CD4-positive, alpha-beta T cell (primary cell): Measurements from ENCODE around the gene LONP1. TPM values are rescaled to one million over a fixed set of nuclear protein-coding genes. Genes with fewer than 3 reads are reported as not detected.
A peak's percentile ranks its signal among the peaks of the same experiment; 100 is the strongest.

ENCODE experiments used
- ATAC-seq: fragments of 200-7000 bp; cut with Tn5 transposase; one replicate; pipeline ENCODE4 v1.10.0; 2022; ENCODE audit warnings: mild to moderate bottlenecking; ENCODE audit not compliant: poor library complexity
- CTCF ChIA-PET: fragments of 350-600 bp; sonication (Branson Sonifier 250); formaldehyde crosslinking; loops from one replicate; lab custom pipeline; 2021; ENCODE audit warnings: antibody characterized with exemption, inconsistent platforms; lab: Charles Lee
- POLR2A ChIA-PET: fragments of 350-600 bp; sonication (Branson Sonifier 250); formaldehyde crosslinking; loops from one replicate; lab custom pipeline; 2021; ENCODE audit warnings: antibody characterized with exemption, inconsistent platforms; lab: Charles Lee
- DNase-seq, 14 experiments: peaks; one replicate each; pipeline ENCODE4 v3.0.0-alpha.2; 2013 to 2020; ENCODE audit warnings: mixed read lengths in 2 of 14
- H3K27ac ChIP-seq, 2 donors: one replicate each; pipeline versions ENCODE4 v1.5.1 to v1.7.0; 2013; ENCODE audit warnings: low read length in 2 of 2, low read depth in 1 of 2, mild to moderate bottlenecking in 1 of 2
- H3K27me3 ChIP-seq, 2 experiments: 1 replicate in 1 of 2; 2 replicates in 1 of 2; pipeline versions ENCODE4 v1.6.1 to v1.7.0; 2013; ENCODE audit warnings: low read length in 2 of 2, control low read depth in 1 of 2, mild to moderate bottlenecking in 1 of 2, moderate library complexity in 1 of 2; ENCODE audit not compliant: insufficient read depth in 2 of 2, control insufficient read depth in 1 of 2
- H3K36me3 ChIP-seq: one replicate; pipeline ENCODE4 v1.6.1; 2013; ENCODE audit warnings: low read length, control low read depth; ENCODE audit not compliant: insufficient read depth
- H3K4me1 ChIP-seq: one replicate; pipeline ENCODE4 v1.6.1; 2013; ENCODE audit warnings: low read length, control low read depth; ENCODE audit not compliant: insufficient read depth
- H3K4me3 ChIP-seq: one replicate; pipeline ENCODE4 v1.5.1; 2013; ENCODE audit warnings: mild to moderate bottlenecking, low read length, moderate library complexity
- H3K9me3 ChIP-seq, 2 experiments: 1 replicate in 1 of 2; 2 replicates in 1 of 2; pipeline versions ENCODE4 v1.6.1 to v1.7.0; 2013; ENCODE audit warnings: low read length in 2 of 2, mild to moderate bottlenecking in 2 of 2, control low read depth in 1 of 2, moderate library complexity in 1 of 2; ENCODE audit not compliant: control insufficient read depth in 1 of 2, insufficient read depth in 1 of 2
- H3K27ac Mint-ChIP-seq: one replicate; pipeline ENCODE4 v1.8.0; 2020; ENCODE audit warnings: mixed read lengths
- H3K27me3 Mint-ChIP-seq: one replicate; pipeline ENCODE4 v1.8.0; 2021; ENCODE audit warnings: mixed read lengths
- H3K36me3 Mint-ChIP-seq: one replicate; pipeline ENCODE4 v1.8.0; 2021; ENCODE audit warnings: low read depth, mixed read lengths
- H3K4me1 Mint-ChIP-seq: one replicate; pipeline ENCODE4 v1.8.0; 2021; ENCODE audit warnings: low read depth, mixed read lengths
- H3K4me3 Mint-ChIP-seq: one replicate; pipeline ENCODE4 v1.8.0; 2020; ENCODE audit warnings: mild to moderate bottlenecking, mixed read lengths
- H3K9me3 Mint-ChIP-seq: one replicate; pipeline ENCODE4 v1.8.0; 2020; ENCODE audit warnings: mixed read lengths
- intact Hi-C, 2 experiments: fragments of 100-400 bp; cut with DNase I in 1 of 2; cut with micrococcal nuclease in 1 of 2; formaldehyde crosslinking; loops; one replicate each; pipeline versions ENCODE4 v1.15.1 to v1.9.0; 2023 to 2025; cut with DNase I, micrococcal nuclease
- total RNA-seq, 174 experiments: library from RNA in 2 of 174; stranded (reverse) in 2 of 174; gene quantifications; one replicate each; pipeline ENCODE4 v1.2.3 and lab custom pipeline; 2021 to 2026
- TF ChIP-seq, protein P1 (sequence below): fragments of 200-600 bp; IDR thresholded peaks from one replicate; pipeline ENCODE4 v1.8.0; 2022; ENCODE audit warnings: antibody characterized with exemption, mild to moderate bottlenecking

LONP1 gene
- total RNA-seq, 2 experiments from 2014 or later = 88.7 to 91.0 TPM

DNA sequence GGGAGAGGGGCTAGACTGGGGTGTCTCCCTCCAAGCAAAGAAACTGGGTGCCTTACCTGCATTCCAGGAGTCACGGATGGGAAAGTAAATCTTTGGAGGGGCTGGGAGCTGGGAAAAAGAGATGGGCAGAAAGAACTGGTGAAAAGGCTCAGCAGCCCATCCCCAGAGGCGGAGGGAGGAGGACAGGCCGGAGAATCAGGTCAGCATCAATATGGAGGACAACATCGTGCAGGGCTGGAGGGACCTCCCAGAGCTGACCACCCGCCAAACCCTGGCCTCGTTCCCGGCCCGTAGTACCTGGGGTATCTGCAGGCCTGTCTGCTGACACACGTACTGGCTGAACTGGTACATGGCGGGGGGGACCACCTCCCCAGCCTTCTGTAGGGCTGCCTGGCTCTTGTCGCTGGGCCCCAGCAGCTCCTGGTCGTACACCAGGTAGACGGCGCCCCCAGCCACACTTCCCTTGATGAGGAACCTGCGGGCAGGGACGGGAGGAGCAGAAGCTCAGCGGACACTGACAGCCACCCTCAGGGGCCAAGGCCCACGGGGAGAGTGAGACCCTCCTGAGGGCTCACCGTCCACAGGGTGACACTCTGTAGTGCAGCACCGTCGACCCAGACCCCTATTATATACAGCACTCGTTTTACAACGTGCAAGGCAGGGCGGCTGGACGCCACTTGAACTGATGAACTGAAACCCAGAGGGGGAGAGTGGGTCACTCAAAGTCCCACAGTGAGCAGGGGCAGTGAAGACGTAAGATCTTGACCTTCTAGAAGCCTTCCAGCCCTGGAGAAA lies 40.5 kb downstream of the LONP1 start:
- Mint-ChIP-seq H3K27ac (peak overlapping the region; percentile 95), H3K36me3 (peaks cover 10% of the 10 kb centered on the region), H3K4me1 (peaks cover 30% of the 10 kb centered on the region), H3K27me3 (no peaks in the 10 kb centered on the region), H3K4me3 (peak overlapping the region; percentile 99), H3K9me3 (no peaks in the 10 kb centered on the region)
- intact Hi-C loops = loop anchor here (1.0 to 10.0 kb wide), 7 partner anchors 41 to 885 kb away; partner anchors contain the start of genes CATSPERD (in 2 of the 2), LONP1 (in 2 of the 2), CLPP (in 1 of the 2) and FEM1A (in 1 of the 2)
- POLR2A ChIA-PET = interaction anchor here (1.6 to 2.0 kb wide), 3 partner anchors 11 to 57 kb away, joined by 6 to 11 read pairs (median 8); partner anchors contain the start of genes CATSPERD, LONP1, RPL36 and SAFB
- CTCF ChIA-PET = no interaction called here
- Histone ChIP-seq H3K36me3 (peaks cover 3% of the 10 kb centered on the region), H3K4me1 (peaks cover 24% of the 10 kb centered on the region), H3K9me3 (no peaks in the 10 kb centered on the region), H3K4me3 (peak overlapping the region; percentile 100), H3K27ac (peak overlapping the region; percentile 89 to 100), H3K27me3 (no peaks in the 10 kb centered on the region)
- DNase-seq = peak in 1 of 14 experiments; percentile 52
- TF ChIP-seq, protein P1, sequence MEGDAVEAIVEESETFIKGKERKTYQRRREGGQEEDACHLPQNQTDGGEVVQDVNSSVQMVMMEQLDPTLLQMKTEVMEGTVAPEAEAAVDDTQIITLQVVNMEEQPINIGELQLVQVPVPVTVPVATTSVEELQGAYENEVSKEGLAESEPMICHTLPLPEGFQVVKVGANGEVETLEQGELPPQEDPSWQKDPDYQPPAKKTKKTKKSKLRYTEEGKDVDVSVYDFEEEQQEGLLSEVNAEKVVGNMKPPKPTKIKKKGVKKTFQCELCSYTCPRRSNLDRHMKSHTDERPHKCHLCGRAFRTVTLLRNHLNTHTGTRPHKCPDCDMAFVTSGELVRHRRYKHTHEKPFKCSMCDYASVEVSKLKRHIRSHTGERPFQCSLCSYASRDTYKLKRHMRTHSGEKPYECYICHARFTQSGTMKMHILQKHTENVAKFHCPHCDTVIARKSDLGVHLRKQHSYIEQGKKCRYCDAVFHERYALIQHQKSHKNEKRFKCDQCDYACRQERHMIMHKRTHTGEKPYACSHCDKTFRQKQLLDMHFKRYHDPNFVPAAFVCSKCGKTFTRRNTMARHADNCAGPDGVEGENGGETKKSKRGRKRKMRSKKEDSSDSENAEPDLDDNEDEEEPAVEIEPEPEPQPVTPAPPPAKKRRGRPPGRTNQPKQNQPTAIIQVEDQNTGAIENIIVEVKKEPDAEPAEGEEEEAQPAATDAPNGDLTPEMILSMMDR = no peak
- ATAC-seq = no peak

DNA sequence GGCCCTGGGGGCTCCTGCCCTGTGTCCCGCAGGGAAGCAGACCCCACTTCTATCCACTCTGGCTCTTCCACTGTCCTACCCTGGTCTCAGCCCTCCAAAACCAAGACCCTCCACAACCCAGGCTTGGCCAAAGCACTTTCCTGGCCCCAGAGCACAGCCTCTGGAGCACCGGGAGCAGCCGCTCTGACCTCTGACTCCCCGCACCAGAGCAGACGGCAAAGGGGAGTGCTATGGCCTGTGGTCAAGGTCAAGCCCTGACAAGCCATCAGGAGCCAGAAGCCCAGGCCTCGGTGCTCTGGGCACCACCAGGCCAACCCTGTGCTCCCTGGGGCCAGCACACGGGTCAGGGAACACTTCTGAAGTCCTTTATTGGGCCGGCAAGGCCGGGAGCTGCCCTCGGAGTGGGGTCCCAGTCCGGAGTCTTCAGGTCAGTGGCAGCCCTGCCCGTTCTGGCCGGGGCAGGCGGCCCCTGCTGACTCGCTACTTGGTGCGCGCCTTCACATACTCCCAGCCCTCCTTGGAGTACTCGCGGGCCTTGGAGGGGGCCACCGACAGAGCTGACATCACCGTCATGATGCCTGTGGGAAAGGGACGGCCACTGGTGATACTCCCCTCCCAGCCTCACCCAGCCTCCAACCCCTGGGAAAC lies 41.8 kb downstream of the LONP1 start:
- Histone ChIP-seq H3K36me3 (peaks cover 3% of the 10 kb centered on the region), H3K27ac (no peak overlapping the region), H3K4me3 (no peak overlapping the region), H3K4me1 (peaks cover 24% of the 10 kb centered on the region), H3K27me3 (no peaks in the 10 kb centered on the region), H3K9me3 (no peaks in the 10 kb centered on the region)
- peak in 1 of 14 experiments; percentile 40 for DNase-seq
- TF ChIP-seq, protein P1 = no peak
- H3K4me3 Mint-ChIP-seq = no peak overlapping the region
- intact Hi-C loops = loop anchor here in 1 of 2 experiments (2.0 kb wide), 1 partner anchor 53 kb away; no protein-coding TSS in a partner anchor
- peaks cover 10% of the 10 kb centered on the region for H3K36me3 Mint-ChIP-seq
- no peaks in the 10 kb centered on the region for H3K9me3 Mint-ChIP-seq
- ChIA-PET POLR2A (interaction anchor here (2.0 kb wide), 1 partner anchor 12 kb away, joined by 11 read pairs; the partner anchor contains the start of gene RPL36), CTCF (no interaction called here)
- H3K4me1 Mint-ChIP-seq = peaks cover 30% of the 10 kb centered on the region
- H3K27ac Mint-ChIP-seq = no peak overlapping the region
- no peaks in the 10 kb centered on the region for H3K27me3 Mint-ChIP-seq
- ATAC-seq = no peak

DNA sequence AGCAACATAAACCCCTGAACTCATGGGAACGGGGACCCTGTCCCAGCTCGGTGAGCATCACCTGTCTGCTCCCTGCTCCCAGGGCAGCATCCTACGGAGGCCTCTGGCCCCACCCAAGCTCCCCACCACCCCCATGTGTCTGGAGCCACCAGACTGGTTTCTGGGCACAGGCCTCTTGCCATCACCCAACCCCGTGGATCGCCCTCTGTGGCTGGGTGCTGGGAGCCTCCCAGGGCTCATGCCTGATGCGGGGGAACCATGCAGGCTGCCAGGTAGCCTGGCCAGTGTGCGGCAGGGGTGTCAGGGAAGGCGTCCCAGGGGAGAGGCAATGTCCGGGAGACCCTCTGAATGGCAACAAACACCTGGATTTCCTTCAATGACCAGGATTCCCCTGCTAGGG lies 42.4 kb downstream of the LONP1 start:
- H3K27me3 ChIP-seq = no peaks in the 10 kb centered on the region
- Mint-ChIP-seq H3K27me3 (no peaks in the 10 kb centered on the region), H3K4me3 (no peak overlapping the region), H3K36me3 (peaks cover 10% of the 10 kb centered on the region), H3K27ac (no peak overlapping the region), H3K4me1 (peaks cover 30% of the 10 kb centered on the region), H3K9me3 (no peaks in the 10 kb centered on the region)
- DNase-seq (peak in 1 of 14 experiments; percentile 35), ATAC-seq (no peak)
- H3K27ac ChIP-seq = no peak overlapping the region
- H3K4me1 ChIP-seq = peaks cover 24% of the 10 kb centered on the region
- POLR2A ChIA-PET = interaction anchor here (2.5 kb wide), 1 partner anchor 55 kb away, joined by 12 read pairs; the partner anchor contains the start of genes SAFB and SAFB2
- peaks cover 3% of the 10 kb centered on the region for H3K36me3 ChIP-seq
- TF ChIP-seq, protein P1 = no peak
- intact Hi-C loops = no loop called here
- H3K9me3 ChIP-seq = no peaks in the 10 kb centered on the region
- H3K4me3 ChIP-seq = no peak overlapping the region
- CTCF ChIA-PET = no interaction called here
